Measurements from ENCODE around the gene NUDC. TPM values are rescaled to one million over a fixed set of nuclear protein-coding genes. Genes with fewer than 3 reads are reported as not detected.

Gene NUDC
- total RNA-seq, 1 experiment from 2014 or later = 161 TPM

DNA sequence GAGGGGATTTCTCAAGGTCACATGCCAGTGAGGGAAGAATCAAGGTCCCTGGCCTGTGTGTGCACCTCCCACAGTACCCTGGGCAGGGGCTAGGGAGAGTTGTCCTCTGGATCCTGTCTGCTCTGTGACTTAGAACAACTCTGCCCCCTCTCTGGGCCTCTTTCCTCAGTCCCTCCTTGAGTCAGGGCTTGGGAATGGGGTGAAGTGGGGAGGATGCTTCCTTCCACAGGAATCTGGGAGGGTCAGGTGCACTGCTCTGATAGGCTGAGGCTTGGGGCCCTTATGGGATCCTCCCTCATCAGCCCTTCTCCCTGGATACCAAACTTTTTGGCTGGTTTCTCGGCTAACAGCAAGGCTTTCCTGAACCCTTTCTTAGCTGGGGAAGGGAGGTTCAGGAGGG, 74.5 kb downstream of the NUDC start:
- in situ Hi-C loops (cut with HindIII; ENCODE audit: low pct_unique_long_range_greater_than_20kb, low sequenced_read_pairs) = no loop called here

More for the DNA sequence above, 74.5 kb downstream of the NUDC start:
- peak overlapping the region; percentile 57 to 64 for H3K4me3 ChIP-seq (ENCODE audit: low read depth in 2 of 2, low read length in 2 of 2)
- intact Hi-C loops (cut with micrococcal nuclease; ENCODE audit: unreplicated experiment) = loop anchor here (5.0 kb wide), 1 partner anchor 46 kb away; no protein-coding TSS in a partner anchor
- peak overlapping the region; percentile 78 for H3K27ac ChIP-seq (ENCODE audit: low read length)
- DNase-seq (ENCODE audit: low read depth, low spot score) = no peak
- H3K4me1 ChIP-seq (ENCODE audit: control insufficient read depth, insufficient read depth, low read length) = peaks cover 66% of the 10 kb centered on the region
- no peaks in the 10 kb centered on the region for H3K9me3 ChIP-seq (ENCODE audit: control insufficient read depth, insufficient read depth, low read depth, low read length)
- CTCF ChIA-PET = interaction anchor here (0.6 to 0.9 kb wide), 2 partner anchors 23 to 50 kb away, joined by 5 to 9 read pairs; no protein-coding TSS in a partner anchor
- H3K36me3 ChIP-seq (ENCODE audit: control insufficient read depth, insufficient read depth, low read length) = no peaks in the 10 kb centered on the region; the same call in none of the 2 replicates
- POLR2A ChIA-PET = no interaction called here
- TF ChIP-seq, protein P1, sequence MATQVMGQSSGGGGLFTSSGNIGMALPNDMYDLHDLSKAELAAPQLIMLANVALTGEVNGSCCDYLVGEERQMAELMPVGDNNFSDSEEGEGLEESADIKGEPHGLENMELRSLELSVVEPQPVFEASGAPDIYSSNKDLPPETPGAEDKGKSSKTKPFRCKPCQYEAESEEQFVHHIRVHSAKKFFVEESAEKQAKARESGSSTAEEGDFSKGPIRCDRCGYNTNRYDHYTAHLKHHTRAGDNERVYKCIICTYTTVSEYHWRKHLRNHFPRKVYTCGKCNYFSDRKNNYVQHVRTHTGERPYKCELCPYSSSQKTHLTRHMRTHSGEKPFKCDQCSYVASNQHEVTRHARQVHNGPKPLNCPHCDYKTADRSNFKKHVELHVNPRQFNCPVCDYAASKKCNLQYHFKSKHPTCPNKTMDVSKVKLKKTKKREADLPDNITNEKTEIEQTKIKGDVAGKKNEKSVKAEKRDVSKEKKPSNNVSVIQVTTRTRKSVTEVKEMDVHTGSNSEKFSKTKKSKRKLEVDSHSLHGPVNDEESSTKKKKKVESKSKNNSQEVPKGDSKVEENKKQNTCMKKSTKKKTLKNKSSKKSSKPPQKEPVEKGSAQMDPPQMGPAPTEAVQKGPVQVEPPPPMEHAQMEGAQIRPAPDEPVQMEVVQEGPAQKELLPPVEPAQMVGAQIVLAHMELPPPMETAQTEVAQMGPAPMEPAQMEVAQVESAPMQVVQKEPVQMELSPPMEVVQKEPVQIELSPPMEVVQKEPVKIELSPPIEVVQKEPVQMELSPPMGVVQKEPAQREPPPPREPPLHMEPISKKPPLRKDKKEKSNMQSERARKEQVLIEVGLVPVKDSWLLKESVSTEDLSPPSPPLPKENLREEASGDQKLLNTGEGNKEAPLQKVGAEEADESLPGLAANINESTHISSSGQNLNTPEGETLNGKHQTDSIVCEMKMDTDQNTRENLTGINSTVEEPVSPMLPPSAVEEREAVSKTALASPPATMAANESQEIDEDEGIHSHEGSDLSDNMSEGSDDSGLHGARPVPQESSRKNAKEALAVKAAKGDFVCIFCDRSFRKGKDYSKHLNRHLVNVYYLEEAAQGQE (IDR thresholded peaks at IDR 0.05; ENCODE audit: insufficient read depth in 1 of 2, low read depth in 2 of 2, low read length in 1 of 2) = no peak
- TF ChIP-seq POLR2AphosphoS5 (IDR thresholded peaks at IDR 0.05; ENCODE audit: low read depth, low read length) (no peak), SIN3A (IDR thresholded peaks at IDR 0.05; ENCODE audit: borderline replicate concordance, insufficient read depth, low read depth, low read length) (no peak), TCF7L2 (IDR thresholded peaks at IDR 0.05; ENCODE audit: low read depth, low read length) (no peak)
- TF ChIP-seq, protein P2, sequence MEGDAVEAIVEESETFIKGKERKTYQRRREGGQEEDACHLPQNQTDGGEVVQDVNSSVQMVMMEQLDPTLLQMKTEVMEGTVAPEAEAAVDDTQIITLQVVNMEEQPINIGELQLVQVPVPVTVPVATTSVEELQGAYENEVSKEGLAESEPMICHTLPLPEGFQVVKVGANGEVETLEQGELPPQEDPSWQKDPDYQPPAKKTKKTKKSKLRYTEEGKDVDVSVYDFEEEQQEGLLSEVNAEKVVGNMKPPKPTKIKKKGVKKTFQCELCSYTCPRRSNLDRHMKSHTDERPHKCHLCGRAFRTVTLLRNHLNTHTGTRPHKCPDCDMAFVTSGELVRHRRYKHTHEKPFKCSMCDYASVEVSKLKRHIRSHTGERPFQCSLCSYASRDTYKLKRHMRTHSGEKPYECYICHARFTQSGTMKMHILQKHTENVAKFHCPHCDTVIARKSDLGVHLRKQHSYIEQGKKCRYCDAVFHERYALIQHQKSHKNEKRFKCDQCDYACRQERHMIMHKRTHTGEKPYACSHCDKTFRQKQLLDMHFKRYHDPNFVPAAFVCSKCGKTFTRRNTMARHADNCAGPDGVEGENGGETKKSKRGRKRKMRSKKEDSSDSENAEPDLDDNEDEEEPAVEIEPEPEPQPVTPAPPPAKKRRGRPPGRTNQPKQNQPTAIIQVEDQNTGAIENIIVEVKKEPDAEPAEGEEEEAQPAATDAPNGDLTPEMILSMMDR (IDR thresholded peaks at IDR 0.05) = no peak
- BruUV-seq (replicated peaks) = TSS peak; percentile 52
- no peak for ATAC-seq
- no peaks in the 10 kb centered on the region for H3K27me3 ChIP-seq (ENCODE audit: control insufficient read depth, insufficient read depth, low read length)

Other genes starting within 250 kb of the NUDC start
- gene ARID1A, start 225.7 kb upstream of the NUDC start, total RNA-seq (2021; ENCODE audit: unreplicated experiment) = 110 TPM
- gene PIGV, start 133.8 kb upstream of the NUDC start, total RNA-seq (2021; ENCODE audit: unreplicated experiment) = 20.1 TPM
- 45.4 TPM for gene ZDHHC18, start 95.1 kb upstream of the NUDC start, total RNA-seq (2021; ENCODE audit: unreplicated experiment)
- 188 TPM for gene SFN, start 58.6 kb upstream of the NUDC start, total RNA-seq (2021; ENCODE audit: unreplicated experiment)
- 41.9 TPM for gene GPN2, start 31.5 kb upstream of the NUDC start, total RNA-seq (2021; ENCODE audit: unreplicated experiment)
- gene GPATCH3, start 21.3 kb upstream of the NUDC start, total RNA-seq (2021; ENCODE audit: unreplicated experiment) = 29.7 TPM
- gene NR0B2, start 7.8 kb upstream of the NUDC start, total RNA-seq (2021; ENCODE audit: unreplicated experiment) = 5.2 TPM
- gene KDF1, start 38.7 kb downstream of the NUDC start, total RNA-seq (2021; ENCODE audit: unreplicated experiment) = 3.2 TPM
- 81.2 TPM for gene TRNP1, start 71.9 kb downstream of the NUDC start, total RNA-seq (2021; ENCODE audit: unreplicated experiment)
- gene TENT5B, start 91.1 kb downstream of the NUDC start, total RNA-seq (2021; ENCODE audit: unreplicated experiment) = 12.6 TPM
- gene SLC9A1, start 233.4 kb downstream of the NUDC start, total RNA-seq (2021; ENCODE audit: unreplicated experiment) = 31.3 TPM

Data from Panc1 (cell line).